Peyer's patch (tissue), 4 donors: ENCODE results near the gene SLC2A10. TPM values are rescaled to one million over a fixed set of nuclear protein-coding genes. Genes with fewer than 3 reads are reported as not detected.

Experiments
- DNase-seq, 3 donors: peaks; one replicate each; pipeline ENCODE4 v3.0.0-alpha.2; 2017 to 2019
- H3K27ac ChIP-seq, 4 donors: fragments of 200-600 bp; sonication (generic); one replicate each; pipeline ENCODE4 v1.5.1; 2016 to 2019
- H3K27me3 ChIP-seq, 2 donors: fragments of 200-600 bp; sonication (generic); one replicate each; pipeline ENCODE4 v1.5.1; 2019
- H3K36me3 ChIP-seq, 3 donors: fragments of 200-600 bp; sonication (generic); one replicate each; pipeline ENCODE4 v1.5.1; 2016 to 2019
- H3K4me1 ChIP-seq, 4 donors: fragments of 200-600 bp; sonication (generic); one replicate each; pipeline ENCODE4 v1.5.1; 2016 to 2019
- H3K4me3 ChIP-seq, 4 donors: fragments of 200-600 bp; sonication (generic); 1 replicate in 3 of 4; 2 replicates in 1 of 4; pipeline ENCODE4 v1.5.1; 2016 to 2019; ENCODE audit warnings: mild to moderate bottlenecking in 1 of 4
- H3K9me3 ChIP-seq, 4 donors: fragments of 200-600 bp; sonication (generic); one replicate each; pipeline ENCODE4 v1.5.1; 2016 to 2019; ENCODE audit warnings: mild to moderate bottlenecking in 1 of 4
- CTCF ChIP-seq, 6 experiments: fragments of 450-650 bp in 4 of 6; fragments of 200-600 bp in 2 of 6; sonication (generic) in 1 of 6; IDR thresholded peaks; one replicate each; pipeline ENCODE4 v1.5.1; 2017 to 2019; ENCODE audit warnings: antibody characterized with exemption in 6 of 6, mild to moderate bottlenecking in 3 of 6, moderate library complexity in 1 of 6
- POLR2A ChIP-seq, 2 donors: fragments of 450-650 bp; IDR thresholded peaks; one replicate each; pipeline ENCODE4 v1.5.1; 2017; ENCODE audit warnings: antibody characterized with exemption in 2 of 2, mild to moderate bottlenecking in 2 of 2, moderate library complexity in 2 of 2
- total RNA-seq, 4 donors: library from RNA; depleted of rRNA; stranded (reverse); fragments of >200 nt; gene quantifications; one replicate each; pipeline ENCODE4 v1.1.0, GENCODE V29; 2016

The SLC2A10 gene
- total RNA-seq, 4 donors from 2014 or later: 8.3 to 19.0 (median 15.4) TPM

GRCh38 chr20:46680684-46681031, 28.8 kb upstream of the SLC2A10 start:
- no peaks in the 10 kb centered on the region for H3K9me3 ChIP-seq
- H3K4me1 ChIP-seq: peaks cover 0 to 14% (median 0%) of the 10 kb centered on the region in 4 donors
- no peaks in the 10 kb centered on the region for H3K27me3 ChIP-seq
- TF ChIP-seq CTCF (IDR thresholded peaks at IDR 0.05): no peak
- no peak for TF ChIP-seq POLR2A (IDR thresholded peaks at IDR 0.05)
- peaks cover 0 to 9% (median 0%) of the 10 kb centered on the region in 3 donors for H3K36me3 ChIP-seq
- DNase-seq: no peak
- no peak overlapping the region for H3K4me3 ChIP-seq
- no peak overlapping the region for H3K27ac ChIP-seq

- peaks cover 0 to 14% (median 0%) of the 10 kb centered on the region in 4 donors for H3K4me1 ChIP-seq
- H3K36me3 ChIP-seq: peaks cover 0 to 15% (median 0%) of the 10 kb centered on the region in 3 donors
- no peaks in the 10 kb centered on the region for H3K9me3 ChIP-seq
- no peaks in the 10 kb centered on the region for H3K27me3 ChIP-seq
- peak; percentile 57 to 80 (median 77) for TF ChIP-seq CTCF (IDR thresholded peaks at IDR 0.05)
- no peak for TF ChIP-seq POLR2A (IDR thresholded peaks at IDR 0.05)
- no peak overlapping the region for H3K27ac ChIP-seq
- peak in 2 of 3 donors; percentile 61 to 87 for DNase-seq
- no peak overlapping the region for H3K4me3 ChIP-seq
These were observed 28.2 kb upstream of the SLC2A10 start for GRCh38 chr20:46681032-46681854.

GRCh38 chr20:46682063-46682821, 27.2 kb upstream of the SLC2A10 start:
- H3K36me3 ChIP-seq: peaks cover 0 to 23% (median 0%) of the 10 kb centered on the region in 3 donors
- TF ChIP-seq POLR2A (IDR thresholded peaks at IDR 0.05): no peak
- TF ChIP-seq CTCF (IDR thresholded peaks at IDR 0.05): no peak
- H3K27me3 ChIP-seq: no peaks in the 10 kb centered on the region
- no peaks in the 10 kb centered on the region for H3K9me3 ChIP-seq
- no peak for DNase-seq
- H3K4me1 ChIP-seq: peaks cover 0 to 21% (median 0%) of the 10 kb centered on the region in 4 donors
- H3K4me3 ChIP-seq: no peak overlapping the region
- no peak overlapping the region for H3K27ac ChIP-seq

- H3K4me3 ChIP-seq: no peak overlapping the region
- no peak for DNase-seq
- no peak for TF ChIP-seq POLR2A (IDR thresholded peaks at IDR 0.05)
- no peak for TF ChIP-seq CTCF (IDR thresholded peaks at IDR 0.05)
These were observed 26.3 kb upstream of the SLC2A10 start for GRCh38 chr20:46683011-46683667.

GRCh38 chr20:46683668-46683938, 25.8 kb upstream of the SLC2A10 start:
- Histone ChIP-seq H3K27ac (no peak overlapping the region), H3K4me1 (peaks cover 0 to 34% (median 5%) of the 10 kb centered on the region in 4 donors), H3K9me3 (no peaks in the 10 kb centered on the region), H3K36me3 (peaks cover 0 to 23% (median 0%) of the 10 kb centered on the region in 3 donors), H3K4me3 (no peak overlapping the region), H3K27me3 (no peaks in the 10 kb centered on the region)
- DNase-seq: no peak
- TF ChIP-seq POLR2A (IDR thresholded peaks at IDR 0.05) (no peak), CTCF (IDR thresholded peaks at IDR 0.05) (no peak)

More at GRCh38 chr20:46683011-46683667, 26.3 kb upstream of the SLC2A10 start:
- Histone ChIP-seq H3K27ac (no peak overlapping the region), H3K27me3 (no peaks in the 10 kb centered on the region), H3K4me1 (peaks cover 0 to 30% (median 4%) of the 10 kb centered on the region in 4 donors), H3K9me3 (no peaks in the 10 kb centered on the region), H3K36me3 (peaks cover 0 to 23% (median 0%) of the 10 kb centered on the region in 3 donors)
